Heart left ventricle (tissue), 13 donors: Measurements from ENCODE around the gene CELA3A.

ENCODE experiments used
- POLR2A ChIP-seq, 2 donors: fragments of 450-650 bp; IDR thresholded peaks; one replicate each; pipeline ENCODE4 v1.6.1; 2017; ENCODE audit warnings: antibody characterized with exemption in 2 of 2, mild to moderate bottlenecking in 2 of 2, moderate library complexity in 2 of 2
- TF ChIP-seq, protein P1 (sequence below), 12 donors: fragments of 200-600 bp; sonication (generic) in 4 of 12; IDR thresholded peaks; one replicate each; pipeline versions ENCODE4 v1.5.0 to v1.8.0; 2018 to 2022; ENCODE audit warnings: antibody characterized with exemption in 12 of 12, mild to moderate bottlenecking in 5 of 12
- donor health status: ischemic (EF 13 %, LVEDD 7.1; RV severe dilation, severe dysfunction).
- donor health status: DM: no; HTN: yes; CAD: no.
- donor health status: DM: no; HTN: no; CAD: no.
- donor health status: ischemic (EF 25% LVEDD 6.9; RV normal size, moderate dysfunction).
- donor health status: ischemic (EF 25% LVEDD 5.7; RV mildly dilated, moderate dysfunction).
- donor health status: ischemic (EF 35%, LVEDD 5.7; RV mildly dilated, moderate dysfunction).
- donor health status: nonischemic (EF 11% LVEDD 7.7; RV severe dilation, severe dysfunction).
- donor health status: DM: yes; HTN: yes; CAD: no.
- donor health status: PGD.
- donor health status: ischemic (EF 29% LVEDD 5.4; RV normal size, mild dysfunction).
- donor health status: nonischemic (EF 23%, LVEDD 6.1; RV moderate dilation, normal function).

DNA sequence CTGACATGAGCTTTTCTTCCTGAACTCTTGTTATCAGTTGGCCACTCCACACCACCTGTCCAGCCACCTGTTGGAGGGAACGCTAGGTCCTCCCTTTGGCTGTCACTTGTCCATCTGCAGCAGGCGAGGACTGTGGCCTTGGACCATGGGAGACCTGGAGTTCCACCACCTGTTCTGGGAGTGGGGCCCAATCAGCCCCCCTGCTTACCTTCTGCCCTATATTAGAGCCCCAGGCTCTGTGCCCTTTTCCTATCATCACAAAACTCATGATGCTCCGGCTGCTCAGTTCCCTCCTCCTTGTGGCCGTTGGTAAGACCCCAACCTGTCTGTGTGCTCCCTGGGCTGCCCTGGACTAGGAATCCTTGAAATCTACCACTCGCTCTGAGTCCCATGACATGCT is at the start of gene CELA3A:
- TF ChIP-seq, protein P1, sequence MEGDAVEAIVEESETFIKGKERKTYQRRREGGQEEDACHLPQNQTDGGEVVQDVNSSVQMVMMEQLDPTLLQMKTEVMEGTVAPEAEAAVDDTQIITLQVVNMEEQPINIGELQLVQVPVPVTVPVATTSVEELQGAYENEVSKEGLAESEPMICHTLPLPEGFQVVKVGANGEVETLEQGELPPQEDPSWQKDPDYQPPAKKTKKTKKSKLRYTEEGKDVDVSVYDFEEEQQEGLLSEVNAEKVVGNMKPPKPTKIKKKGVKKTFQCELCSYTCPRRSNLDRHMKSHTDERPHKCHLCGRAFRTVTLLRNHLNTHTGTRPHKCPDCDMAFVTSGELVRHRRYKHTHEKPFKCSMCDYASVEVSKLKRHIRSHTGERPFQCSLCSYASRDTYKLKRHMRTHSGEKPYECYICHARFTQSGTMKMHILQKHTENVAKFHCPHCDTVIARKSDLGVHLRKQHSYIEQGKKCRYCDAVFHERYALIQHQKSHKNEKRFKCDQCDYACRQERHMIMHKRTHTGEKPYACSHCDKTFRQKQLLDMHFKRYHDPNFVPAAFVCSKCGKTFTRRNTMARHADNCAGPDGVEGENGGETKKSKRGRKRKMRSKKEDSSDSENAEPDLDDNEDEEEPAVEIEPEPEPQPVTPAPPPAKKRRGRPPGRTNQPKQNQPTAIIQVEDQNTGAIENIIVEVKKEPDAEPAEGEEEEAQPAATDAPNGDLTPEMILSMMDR (IDR thresholded peaks at IDR 0.05): no peak
- no peak for TF ChIP-seq POLR2A (IDR thresholded peaks at IDR 0.05)
